ENCODE results near the gene AKAP3. TPM values are rescaled to one million over a fixed set of nuclear protein-coding genes. Genes with fewer than 3 reads are reported as not detected.

Gene AKAP3
- total and polyA plus RNA-seq, 2 donors = 0.76 to 1.1 TPM

- H3K4me1 ChIP-seq (ENCODE audit: control insufficient read depth in 2 of 2, insufficient read depth in 2 of 2, low read length in 2 of 2) = peaks cover 5 to 12% of the 10 kb centered on the region in 2 donors
- WGBS = under 1% methylated on average over 6 of the region's 6 CpGs
- no peaks in the 10 kb centered on the region for H3K27me3 ChIP-seq (ENCODE audit: control insufficient read depth in 2 of 2, insufficient read depth in 1 of 2, low read length in 1 of 2)
Measured at GRCh38 chr12:4649358-4649661, 459 bp upstream of the AKAP3 start.

DNA sequence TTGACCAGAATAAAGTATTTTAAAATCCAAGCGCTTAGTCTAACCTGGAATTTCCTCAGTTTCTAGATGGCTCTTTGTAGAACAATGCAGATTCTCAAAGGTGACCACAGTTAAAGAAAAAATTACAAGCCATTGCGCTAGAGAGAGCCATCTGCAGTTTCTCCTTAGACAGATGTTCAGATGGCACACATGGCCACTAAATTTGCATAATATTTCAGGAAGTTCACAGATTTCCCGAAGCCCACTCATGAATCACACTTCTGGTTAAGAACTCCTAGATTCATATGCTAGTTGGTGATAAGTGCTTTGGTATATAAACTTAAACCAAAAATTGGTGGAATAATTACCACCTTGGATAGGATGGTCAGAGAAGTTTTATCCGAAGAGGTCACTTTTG, 749 bp downstream of the AKAP3 start:
- Histone ChIP-seq H3K4me1 (ENCODE audit: control insufficient read depth in 2 of 2, insufficient read depth in 2 of 2, low read length in 2 of 2) (peaks cover 5 to 12% of the 10 kb centered on the region in 2 donors), H3K9me3 (ENCODE audit: control insufficient read depth in 2 of 2, insufficient read depth in 1 of 2, low read length in 1 of 2) (no peaks in the 10 kb centered on the region), H3K4me3 (ENCODE audit: low read length in 2 of 2) (peak overlapping the region; percentile 66 to 94), H3K27ac (ENCODE audit: low read depth in 1 of 2, low read length in 1 of 2) (peak overlapping the region; percentile 65 to 89), H3K27me3 (ENCODE audit: control insufficient read depth in 2 of 2, insufficient read depth in 1 of 2, low read length in 1 of 2) (no peaks in the 10 kb centered on the region), H3K36me3 (ENCODE audit: control insufficient read depth in 2 of 2, insufficient read depth in 2 of 2, low read length in 1 of 2) (no peaks in the 10 kb centered on the region)
- DNase-seq (ENCODE audit: low read depth in 6 of 9, low spot score in 9 of 9) = peak in 1 of 9 donors; percentile 16
- 27% methylated on average over 4 of the region's 4 CpGs for WGBS

More at GRCh38 chr12:4649358-4649661, 459 bp upstream of the AKAP3 start:
- Histone ChIP-seq H3K27ac (ENCODE audit: low read depth in 1 of 2, low read length in 1 of 2) (peak overlapping the region; percentile 65 to 89), H3K36me3 (ENCODE audit: control insufficient read depth in 2 of 2, insufficient read depth in 2 of 2, low read length in 1 of 2) (peaks cover 0 to 2% of the 10 kb centered on the region in 2 donors), H3K4me3 (ENCODE audit: low read length in 2 of 2) (peak overlapping the region; percentile 66 to 94), H3K9me3 (ENCODE audit: control insufficient read depth in 2 of 2, insufficient read depth in 1 of 2, low read length in 1 of 2) (no peaks in the 10 kb centered on the region)
- no peak for DNase-seq (ENCODE audit: low read depth in 6 of 9, low spot score in 9 of 9)

GRCh38 chr12:4645023-4645422, 3.8 kb downstream of the AKAP3 start:
- 100% methylated on average over 1 of the region's 1 CpG for WGBS
- no peak overlapping the region for H3K27ac ChIP-seq (ENCODE audit: low read depth in 1 of 2, low read length in 1 of 2)
- no peak for DNase-seq (ENCODE audit: low read depth in 6 of 9, low spot score in 9 of 9)
- H3K4me3 ChIP-seq (ENCODE audit: low read length in 2 of 2) = no peak overlapping the region
- peaks cover 5 to 7% of the 10 kb centered on the region in 2 donors for H3K4me1 ChIP-seq (ENCODE audit: control insufficient read depth in 2 of 2, insufficient read depth in 2 of 2, low read length in 2 of 2)
- no peaks in the 10 kb centered on the region for H3K9me3 ChIP-seq (ENCODE audit: control insufficient read depth in 2 of 2, insufficient read depth in 1 of 2, low read length in 1 of 2)
- no peaks in the 10 kb centered on the region for H3K36me3 ChIP-seq (ENCODE audit: control insufficient read depth in 2 of 2, insufficient read depth in 2 of 2, low read length in 1 of 2)
- H3K27me3 ChIP-seq (ENCODE audit: control insufficient read depth in 2 of 2, insufficient read depth in 1 of 2, low read length in 1 of 2) = no peaks in the 10 kb centered on the region

DNA sequence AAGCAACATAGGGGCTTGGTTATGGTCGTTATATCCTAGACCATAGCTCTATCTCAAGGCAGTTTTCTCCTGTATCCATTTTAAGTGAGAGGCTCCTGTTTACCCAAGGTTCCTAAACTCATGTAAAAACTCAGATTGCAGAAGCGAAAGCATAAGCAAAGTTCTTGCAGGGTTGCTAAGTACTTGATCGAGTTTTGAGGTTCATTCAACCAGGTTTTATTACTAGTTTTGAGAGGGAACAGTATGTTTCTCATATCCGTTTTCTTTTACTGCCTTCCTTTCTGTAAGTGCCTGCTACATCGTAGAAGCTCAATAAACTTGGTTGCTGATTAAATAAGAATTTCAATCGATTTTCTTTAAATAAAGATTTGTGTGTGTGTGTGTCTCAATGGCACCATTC, 5.1 kb downstream of the AKAP3 start:
- H3K4me3 ChIP-seq (ENCODE audit: low read length in 2 of 2) = no peak overlapping the region
- DNase-seq (ENCODE audit: low read depth in 6 of 9, low spot score in 9 of 9) = no peak
- H3K4me1 ChIP-seq (ENCODE audit: control insufficient read depth in 2 of 2, insufficient read depth in 2 of 2, low read length in 2 of 2) = peaks cover 5 to 6% of the 10 kb centered on the region in 2 donors
- no peaks in the 10 kb centered on the region for H3K9me3 ChIP-seq (ENCODE audit: control insufficient read depth in 2 of 2, insufficient read depth in 1 of 2, low read length in 1 of 2)
- H3K27ac ChIP-seq (ENCODE audit: low read depth in 1 of 2, low read length in 1 of 2) = no peak overlapping the region
- H3K36me3 ChIP-seq (ENCODE audit: control insufficient read depth in 2 of 2, insufficient read depth in 2 of 2, low read length in 1 of 2) = no peaks in the 10 kb centered on the region
- WGBS = 95% methylated on average over 6 of the region's 6 CpGs
- no peaks in the 10 kb centered on the region for H3K27me3 ChIP-seq (ENCODE audit: control insufficient read depth in 2 of 2, insufficient read depth in 1 of 2, low read length in 1 of 2)

- Histone ChIP-seq H3K36me3 (ENCODE audit: control insufficient read depth in 2 of 2, insufficient read depth in 2 of 2, low read length in 1 of 2) (no peaks in the 10 kb centered on the region), H3K27me3 (ENCODE audit: control insufficient read depth in 2 of 2, insufficient read depth in 1 of 2, low read length in 1 of 2) (peaks cover 3 to 7% of the 10 kb centered on the region in 2 donors), H3K27ac (ENCODE audit: low read depth in 1 of 2, low read length in 1 of 2) (no peak overlapping the region), H3K9me3 (ENCODE audit: control insufficient read depth in 2 of 2, insufficient read depth in 1 of 2, low read length in 1 of 2) (no peaks in the 10 kb centered on the region), H3K4me1 (ENCODE audit: control insufficient read depth in 2 of 2, insufficient read depth in 2 of 2, low read length in 2 of 2) (no peaks in the 10 kb centered on the region), H3K4me3 (ENCODE audit: low read length in 2 of 2) (no peak overlapping the region)
- 93% methylated on average over 5 of the region's 5 CpGs for WGBS
- no peak for DNase-seq (ENCODE audit: low read depth in 6 of 9, low spot score in 9 of 9)
Measured at GRCh38 chr12:4630262-4630661, 18.6 kb downstream of the AKAP3 start.

GRCh38 chr12:4628406-4628805, 20.4 kb downstream of the AKAP3 start:
- no peak overlapping the region for H3K27ac ChIP-seq (ENCODE audit: low read depth in 1 of 2, low read length in 1 of 2)
- DNase-seq (ENCODE audit: low read depth in 6 of 9, low spot score in 9 of 9) = no peak
- H3K27me3 ChIP-seq (ENCODE audit: control insufficient read depth in 2 of 2, insufficient read depth in 1 of 2, low read length in 1 of 2) = peaks cover 3 to 7% of the 10 kb centered on the region in 2 donors
- H3K9me3 ChIP-seq (ENCODE audit: control insufficient read depth in 2 of 2, insufficient read depth in 1 of 2, low read length in 1 of 2) = no peaks in the 10 kb centered on the region
- no peaks in the 10 kb centered on the region for H3K4me1 ChIP-seq (ENCODE audit: control insufficient read depth in 2 of 2, insufficient read depth in 2 of 2, low read length in 2 of 2)
- no peak overlapping the region for H3K4me3 ChIP-seq (ENCODE audit: low read length in 2 of 2)
- WGBS = 97% methylated on average over 10 of the region's 10 CpGs
- H3K36me3 ChIP-seq (ENCODE audit: control insufficient read depth in 2 of 2, insufficient read depth in 2 of 2, low read length in 1 of 2) = no peaks in the 10 kb centered on the region

- Histone ChIP-seq H3K4me3 (ENCODE audit: low read length in 2 of 2) (no peak overlapping the region), H3K27ac (ENCODE audit: low read depth in 1 of 2, low read length in 1 of 2) (no peak overlapping the region), H3K4me1 (ENCODE audit: control insufficient read depth in 2 of 2, insufficient read depth in 2 of 2, low read length in 2 of 2) (no peaks in the 10 kb centered on the region), H3K27me3 (ENCODE audit: control insufficient read depth in 2 of 2, insufficient read depth in 1 of 2, low read length in 1 of 2) (peaks cover 3 to 7% of the 10 kb centered on the region in 2 donors), H3K9me3 (ENCODE audit: control insufficient read depth in 2 of 2, insufficient read depth in 1 of 2, low read length in 1 of 2) (no peaks in the 10 kb centered on the region), H3K36me3 (ENCODE audit: control insufficient read depth in 2 of 2, insufficient read depth in 2 of 2, low read length in 1 of 2) (no peaks in the 10 kb centered on the region)
- no peak for DNase-seq (ENCODE audit: low read depth in 6 of 9, low spot score in 9 of 9)
- 94% methylated on average over 5 of the region's 5 CpGs for WGBS
Measured at GRCh38 chr12:4626543-4626942, 22.3 kb downstream of the AKAP3 start.

DNA sequence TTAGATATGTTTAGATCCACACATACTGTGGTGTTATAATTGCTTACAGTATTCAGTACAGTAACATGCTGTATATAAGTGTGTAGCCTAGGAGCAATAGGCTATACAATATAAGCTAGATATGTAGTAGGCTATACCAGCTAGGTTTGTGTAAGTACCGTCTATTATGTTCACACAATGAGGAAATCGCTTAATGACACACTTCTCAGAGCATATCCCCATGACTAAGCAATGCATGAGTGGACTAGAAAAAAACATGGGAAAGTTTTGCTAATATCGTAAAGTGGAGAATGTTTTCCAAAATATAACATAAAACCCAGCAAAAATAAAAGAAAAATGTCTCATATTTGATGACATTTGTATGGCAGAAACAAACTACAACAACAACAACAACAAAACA, 27.3 kb downstream of the AKAP3 start:
- no peaks in the 10 kb centered on the region for H3K36me3 ChIP-seq (ENCODE audit: control insufficient read depth in 2 of 2, insufficient read depth in 2 of 2, low read length in 1 of 2)
- H3K27me3 ChIP-seq (ENCODE audit: control insufficient read depth in 2 of 2, insufficient read depth in 1 of 2, low read length in 1 of 2) = peaks cover under 1 to 5% of the 10 kb centered on the region in 2 donors
- WGBS = 97% methylated on average over 3 of the region's 3 CpGs
- no peaks in the 10 kb centered on the region for H3K4me1 ChIP-seq (ENCODE audit: control insufficient read depth in 2 of 2, insufficient read depth in 2 of 2, low read length in 2 of 2)
- no peak overlapping the region for H3K4me3 ChIP-seq (ENCODE audit: low read length in 2 of 2)
- DNase-seq (ENCODE audit: low read depth in 6 of 9, low spot score in 9 of 9) = no peak
- H3K9me3 ChIP-seq (ENCODE audit: control insufficient read depth in 2 of 2, insufficient read depth in 1 of 2, low read length in 1 of 2) = no peaks in the 10 kb centered on the region
- no peak overlapping the region for H3K27ac ChIP-seq (ENCODE audit: low read depth in 1 of 2, low read length in 1 of 2)

DNA sequence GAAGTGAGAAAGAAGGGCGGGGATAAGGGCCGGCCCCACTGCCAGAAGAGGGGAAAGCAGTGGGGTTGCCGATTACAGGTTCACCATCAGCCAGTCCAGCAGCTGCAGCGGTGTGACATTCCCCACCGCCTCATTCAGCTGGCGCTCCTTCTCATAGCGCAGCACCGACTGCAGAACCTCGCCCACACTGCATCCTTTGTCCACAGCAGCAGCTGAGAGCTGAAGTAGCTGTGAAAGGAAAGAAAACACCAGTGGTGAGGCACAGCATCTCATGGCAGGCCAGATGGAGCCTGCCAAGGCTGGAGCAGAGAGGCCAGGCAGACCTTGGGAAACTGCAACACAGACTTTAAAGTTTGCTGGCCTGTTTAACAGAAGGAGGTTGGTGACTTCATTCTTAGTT, 33.2 kb downstream of the AKAP3 start:
- H3K9me3 ChIP-seq (ENCODE audit: control insufficient read depth in 2 of 2, insufficient read depth in 1 of 2, low read length in 1 of 2) = no peaks in the 10 kb centered on the region
- DNase-seq (ENCODE audit: low read depth in 6 of 9, low spot score in 9 of 9) = no peak
- H3K4me1 ChIP-seq (ENCODE audit: control insufficient read depth in 2 of 2, insufficient read depth in 2 of 2, low read length in 2 of 2) = no peaks in the 10 kb centered on the region
- H3K27me3 ChIP-seq (ENCODE audit: control insufficient read depth in 2 of 2, insufficient read depth in 1 of 2, low read length in 1 of 2) = no peaks in the 10 kb centered on the region
- no peak overlapping the region for H3K27ac ChIP-seq (ENCODE audit: low read depth in 1 of 2, low read length in 1 of 2)
- WGBS = 98% methylated on average over 9 of the region's 9 CpGs
- H3K4me3 ChIP-seq (ENCODE audit: low read length in 2 of 2) = no peak overlapping the region
- peaks cover 16 to 22% of the 10 kb centered on the region in 2 donors for H3K36me3 ChIP-seq (ENCODE audit: control insufficient read depth in 2 of 2, insufficient read depth in 2 of 2, low read length in 1 of 2)

DNA sequence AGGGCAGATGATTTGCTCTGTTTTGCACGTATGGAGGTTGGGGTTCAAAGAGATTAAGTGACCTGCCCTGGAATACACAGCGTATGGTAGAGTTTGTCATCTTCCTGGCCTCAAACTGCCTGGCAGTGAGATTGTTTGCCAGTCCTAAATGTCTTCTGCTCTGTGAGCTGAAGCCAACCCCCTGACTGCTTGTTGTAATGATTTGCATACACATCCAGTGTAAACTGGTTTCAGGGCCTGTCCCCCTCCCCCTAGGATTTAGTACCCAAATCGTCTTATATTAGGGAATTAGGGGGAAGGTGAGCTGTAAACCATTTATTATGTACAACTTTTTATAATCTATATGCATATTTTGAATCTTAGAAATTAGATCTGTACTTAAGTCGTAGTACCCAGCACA, 38.4 kb downstream of the AKAP3 start:
- 58% methylated on average over 4 of the region's 4 CpGs for WGBS

More for the DNA sequence above, 38.4 kb downstream of the AKAP3 start:
- H3K4me1 ChIP-seq (ENCODE audit: control insufficient read depth in 2 of 2, insufficient read depth in 2 of 2, low read length in 2 of 2) = peaks cover 0 to 3% of the 10 kb centered on the region in 2 donors
- DNase-seq (ENCODE audit: low read depth in 6 of 9, low spot score in 9 of 9) = no peak
- no peaks in the 10 kb centered on the region for H3K27me3 ChIP-seq (ENCODE audit: control insufficient read depth in 2 of 2, insufficient read depth in 1 of 2, low read length in 1 of 2)
- no peak overlapping the region for H3K4me3 ChIP-seq (ENCODE audit: low read length in 2 of 2)
- H3K36me3 ChIP-seq (ENCODE audit: control insufficient read depth in 2 of 2, insufficient read depth in 2 of 2, low read length in 1 of 2) = peaks cover 15 to 30% of the 10 kb centered on the region in 2 donors
- no peak overlapping the region for H3K27ac ChIP-seq (ENCODE audit: low read depth in 1 of 2, low read length in 1 of 2)
- no peaks in the 10 kb centered on the region for H3K9me3 ChIP-seq (ENCODE audit: control insufficient read depth in 2 of 2, insufficient read depth in 1 of 2, low read length in 1 of 2)

Data from thymus (tissue), 11 donors.